Activated T-helper 17 cell treated with anti-CD3 and anti-CD28 coated beads, Interleukin-2, amount 50 U/mL, for 72 hours (primary cell): ENCODE results near the gene SPIRE1. TPM values are rescaled to one million over a fixed set of nuclear protein-coding genes. Genes with fewer than 3 reads are reported as not detected.

Experiments
- ATAC-seq: fragments of 150-1000 bp; cut with Tn5 transposase; replicated peaks from 2 replicates; pipeline ENCODE4 v1.10.0; 2021; ENCODE audit warnings: mild to moderate bottlenecking, moderate library complexity
- H3K27ac Mint-ChIP-seq: one replicate; pipeline ENCODE4 v1.8.0; 2022; ENCODE audit warnings: mixed read lengths
- H3K27me3 Mint-ChIP-seq: one replicate; pipeline ENCODE4 v1.8.0; 2022; ENCODE audit warnings: mixed read lengths
- H3K36me3 Mint-ChIP-seq: one replicate; pipeline ENCODE4 v1.8.0; 2022; ENCODE audit warnings: low read depth, mild to moderate bottlenecking, mixed read lengths
- H3K4me1 Mint-ChIP-seq: one replicate; pipeline ENCODE4 v1.8.0; 2022; ENCODE audit warnings: mixed read lengths
- H3K4me3 Mint-ChIP-seq: one replicate; pipeline ENCODE4 v1.8.0; 2022; ENCODE audit warnings: mild to moderate bottlenecking, mixed read lengths
- H3K9me3 Mint-ChIP-seq: one replicate; pipeline ENCODE4 v1.8.0; 2022; ENCODE audit warnings: mixed read lengths
- total RNA-seq, 2 donors: library from RNA; stranded (reverse); gene quantifications; one replicate each; pipeline ENCODE4 v1.2.3, GENCODE V29; 2022

SPIRE1 gene
- total RNA-seq, 2 donors from 2014 or later, result 5.0 to 12.4 TPM

- no peak overlapping the region for H3K27ac Mint-ChIP-seq
- ATAC-seq, result no peak
- H3K27me3 Mint-ChIP-seq, result no peaks in the 10 kb centered on the region
- H3K36me3 Mint-ChIP-seq, result no peaks in the 10 kb centered on the region
- H3K9me3 Mint-ChIP-seq, result no peaks in the 10 kb centered on the region
- no peaks in the 10 kb centered on the region for H3K4me1 Mint-ChIP-seq
- no peak overlapping the region for H3K4me3 Mint-ChIP-seq
Observed at GRCh38 chr18:12532661-12533060, 125.2 kb downstream of the SPIRE1 start.

- H3K27me3 Mint-ChIP-seq, result no peaks in the 10 kb centered on the region
- no peak for ATAC-seq
- H3K27ac Mint-ChIP-seq, result no peak overlapping the region
- H3K4me1 Mint-ChIP-seq, result no peaks in the 10 kb centered on the region
- H3K9me3 Mint-ChIP-seq, result no peaks in the 10 kb centered on the region
- no peak overlapping the region for H3K4me3 Mint-ChIP-seq
- H3K36me3 Mint-ChIP-seq, result no peaks in the 10 kb centered on the region
Observed at GRCh38 chr18:12531749-12532148, 126.2 kb downstream of the SPIRE1 start.

- H3K4me3 Mint-ChIP-seq, result no peak overlapping the region
- H3K27ac Mint-ChIP-seq, result no peak overlapping the region
- no peak for ATAC-seq
- peaks cover 3% of the 10 kb centered on the region for H3K27me3 Mint-ChIP-seq
- H3K36me3 Mint-ChIP-seq, result no peaks in the 10 kb centered on the region
- no peaks in the 10 kb centered on the region for H3K4me1 Mint-ChIP-seq
- H3K9me3 Mint-ChIP-seq, result no peaks in the 10 kb centered on the region
Observed at GRCh38 chr18:12520442-12520992, 137.4 kb downstream of the SPIRE1 start.

GRCh38 chr18:12518832-12519531, 138.9 kb downstream of the SPIRE1 start:
- H3K9me3 Mint-ChIP-seq, result no peaks in the 10 kb centered on the region
- H3K4me3 Mint-ChIP-seq, result no peak overlapping the region
- H3K36me3 Mint-ChIP-seq, result no peaks in the 10 kb centered on the region
- peaks cover 3% of the 10 kb centered on the region for H3K27me3 Mint-ChIP-seq
- H3K4me1 Mint-ChIP-seq, result no peaks in the 10 kb centered on the region
- ATAC-seq, result no peak
- H3K27ac Mint-ChIP-seq, result no peak overlapping the region

- no peaks in the 10 kb centered on the region for H3K4me1 Mint-ChIP-seq
Observed at GRCh38 chr18:12518326-12518725, 139.6 kb downstream of the SPIRE1 start.

GRCh38 chr18:12517142-12517825, 140.6 kb downstream of the SPIRE1 start:
- peaks cover 3% of the 10 kb centered on the region for H3K27me3 Mint-ChIP-seq
- no peak overlapping the region for H3K4me3 Mint-ChIP-seq
- no peak overlapping the region for H3K27ac Mint-ChIP-seq
- no peaks in the 10 kb centered on the region for H3K9me3 Mint-ChIP-seq
- no peak for ATAC-seq
- H3K4me1 Mint-ChIP-seq, result no peaks in the 10 kb centered on the region
- no peaks in the 10 kb centered on the region for H3K36me3 Mint-ChIP-seq

More at GRCh38 chr18:12518326-12518725, 139.6 kb downstream of the SPIRE1 start:
- no peaks in the 10 kb centered on the region for H3K36me3 Mint-ChIP-seq
- H3K4me3 Mint-ChIP-seq, result no peak overlapping the region
- H3K9me3 Mint-ChIP-seq, result no peaks in the 10 kb centered on the region
- peaks cover 3% of the 10 kb centered on the region for H3K27me3 Mint-ChIP-seq
- no peak for ATAC-seq
- H3K27ac Mint-ChIP-seq, result no peak overlapping the region

- ATAC-seq, result no peak
- H3K4me1 Mint-ChIP-seq, result no peaks in the 10 kb centered on the region
- no peak overlapping the region for H3K27ac Mint-ChIP-seq
- no peaks in the 10 kb centered on the region for H3K36me3 Mint-ChIP-seq
- H3K27me3 Mint-ChIP-seq, result peaks cover 3% of the 10 kb centered on the region
- no peak overlapping the region for H3K4me3 Mint-ChIP-seq
- no peaks in the 10 kb centered on the region for H3K9me3 Mint-ChIP-seq
Observed at GRCh38 chr18:12516049-12516630, 141.8 kb downstream of the SPIRE1 start.

- Mint-ChIP-seq H3K27ac (no peak overlapping the region), H3K4me3 (no peak overlapping the region), H3K4me1 (no peaks in the 10 kb centered on the region), H3K36me3 (no peaks in the 10 kb centered on the region), H3K27me3 (peaks cover 3% of the 10 kb centered on the region), H3K9me3 (no peaks in the 10 kb centered on the region)
- no peak for ATAC-seq
Observed at GRCh38 chr18:12515550-12515949, 142.4 kb downstream of the SPIRE1 start.

GRCh38 chr18:12507007-12507406, 150.9 kb downstream of the SPIRE1 start:
- H3K4me1 Mint-ChIP-seq, result no peaks in the 10 kb centered on the region
- no peak overlapping the region for H3K27ac Mint-ChIP-seq
- H3K9me3 Mint-ChIP-seq, result no peaks in the 10 kb centered on the region
- no peaks in the 10 kb centered on the region for H3K27me3 Mint-ChIP-seq
- H3K4me3 Mint-ChIP-seq, result no peak overlapping the region
- peaks cover 6% of the 10 kb centered on the region for H3K36me3 Mint-ChIP-seq
- ATAC-seq, result no peak

- Mint-ChIP-seq H3K36me3 (no peaks in the 10 kb centered on the region), H3K27me3 (no peaks in the 10 kb centered on the region), H3K4me1 (no peaks in the 10 kb centered on the region), H3K9me3 (no peaks in the 10 kb centered on the region), H3K27ac (no peak overlapping the region), H3K4me3 (no peak overlapping the region)
- ATAC-seq, result no peak
Observed at GRCh38 chr18:12500986-12501385, 156.9 kb downstream of the SPIRE1 start.

- no peaks in the 10 kb centered on the region for H3K27me3 Mint-ChIP-seq
- H3K36me3 Mint-ChIP-seq, result no peaks in the 10 kb centered on the region
- no peak overlapping the region for H3K4me3 Mint-ChIP-seq
- H3K4me1 Mint-ChIP-seq, result no peaks in the 10 kb centered on the region
- ATAC-seq, result no peak
- no peaks in the 10 kb centered on the region for H3K9me3 Mint-ChIP-seq
- no peak overlapping the region for H3K27ac Mint-ChIP-seq
Observed at GRCh38 chr18:12497839-12498238, 160.1 kb downstream of the SPIRE1 start.

GRCh38 chr18:12497296-12497695, 160.6 kb downstream of the SPIRE1 start:
- ATAC-seq, result no peak
- no peak overlapping the region for H3K27ac Mint-ChIP-seq
- no peaks in the 10 kb centered on the region for H3K9me3 Mint-ChIP-seq
- H3K4me1 Mint-ChIP-seq, result no peaks in the 10 kb centered on the region
- no peaks in the 10 kb centered on the region for H3K27me3 Mint-ChIP-seq
- no peak overlapping the region for H3K4me3 Mint-ChIP-seq
- no peaks in the 10 kb centered on the region for H3K36me3 Mint-ChIP-seq

GRCh38 chr18:12492907-12493306, 165.0 kb downstream of the SPIRE1 start:
- Mint-ChIP-seq H3K9me3 (no peaks in the 10 kb centered on the region), H3K36me3 (no peaks in the 10 kb centered on the region), H3K4me1 (no peaks in the 10 kb centered on the region), H3K4me3 (no peak overlapping the region), H3K27ac (no peak overlapping the region), H3K27me3 (no peaks in the 10 kb centered on the region)
- no peak for ATAC-seq

GRCh38 chr18:12491611-12492435, 166.1 kb downstream of the SPIRE1 start:
- H3K27me3 Mint-ChIP-seq, result no peaks in the 10 kb centered on the region
- ATAC-seq, result no peak
- no peaks in the 10 kb centered on the region for H3K9me3 Mint-ChIP-seq
- H3K4me3 Mint-ChIP-seq, result no peak overlapping the region
- H3K36me3 Mint-ChIP-seq, result no peaks in the 10 kb centered on the region
- no peak overlapping the region for H3K27ac Mint-ChIP-seq
- H3K4me1 Mint-ChIP-seq, result no peaks in the 10 kb centered on the region
